ENCODE data around the gene SYCP2.

DNA sequence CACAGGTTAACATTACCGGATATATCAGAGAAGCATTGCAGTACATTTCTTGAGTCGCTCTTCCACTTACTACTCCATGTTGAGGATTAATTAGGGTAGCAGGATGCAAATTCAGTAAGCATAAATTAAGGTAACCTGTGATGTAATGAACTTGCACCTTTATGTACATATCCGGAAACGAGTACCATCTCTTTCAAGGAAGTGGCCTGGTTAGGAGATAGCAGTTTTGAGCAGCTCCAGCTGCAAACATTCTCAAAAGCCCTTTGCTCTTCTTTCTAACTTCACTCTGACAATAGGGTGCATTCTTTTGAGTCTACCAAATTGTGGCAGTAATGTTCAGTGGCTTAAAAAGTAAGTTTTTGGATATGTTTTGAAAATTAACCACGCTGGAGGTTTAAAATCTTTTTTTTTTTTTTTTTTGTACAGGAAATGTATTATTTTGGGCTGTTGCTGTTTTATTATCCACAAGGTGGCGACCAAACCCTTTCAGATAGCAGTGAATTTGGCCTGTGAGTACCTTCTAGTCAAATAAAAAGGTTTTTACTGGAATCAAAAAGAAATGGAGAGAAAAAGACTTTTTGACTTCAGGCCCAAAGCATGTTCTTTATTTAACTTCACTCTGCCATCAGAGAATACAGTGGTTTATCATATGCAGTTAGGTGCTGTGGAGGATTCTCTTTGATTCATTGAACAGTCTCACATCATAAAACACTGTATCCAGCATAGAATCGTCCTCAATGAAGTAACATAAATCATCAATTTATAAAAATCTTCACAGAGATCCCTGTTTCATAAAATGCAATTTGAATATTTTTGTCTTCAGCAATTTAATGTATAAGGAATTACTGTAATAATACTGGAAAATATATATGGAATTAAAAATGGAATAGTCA is 15.6 kb upstream of the SYCP2 start:
- TF ChIP-seq ZNF274 (IDR thresholded peaks at IDR 0.05; ENCODE audit: low read depth, low read length), result no peak
- TF ChIP-seq SUZ12 (IDR thresholded peaks at IDR 0.05; ENCODE audit: extremely low read depth, insufficient read depth, insufficient read length), result no peak
- no peak for TF ChIP-seq YY1 (IDR thresholded peaks at IDR 0.05; ENCODE audit: insufficient read depth, insufficient read length)
